HG03571 (cell line): ENCODE measurements around the gene PRR33.

Source experiments
- ATAC-seq: cut with Tn5 transposase; IDR thresholded peaks from one replicate; pipeline ENCODE4 v1.9.1; 2021; ENCODE audit not compliant: unreplicated experiment

PRR33 gene

GRCh38 chr11:1839204-1839923, 52.3 kb downstream of the PRR33 start:
- ATAC-seq = no peak

- ATAC-seq = no peak
Measured at GRCh38 chr11:1838426-1839144, 53.1 kb downstream of the PRR33 start, which contains the start of gene TNNI2. Gene TNNI2 (plus strand): TSS chr11:1838981. CDS start chr11:1839697, 716 bp downstream.
